NB4 (cell line): Measurements from ENCODE around the gene TNS1.

Experiments used
- MAX ChIP-seq: IDR thresholded peaks from 2 replicates; pipeline ENCODE4 v1.6.1; 2011; ENCODE audit warnings: low read depth, low read length
- TF ChIP-seq, protein P1 (sequence below): IDR thresholded peaks from one replicate; pipeline ENCODE4 v1.5.1; 2012; ENCODE audit warnings: low read depth, low read length

DNA sequence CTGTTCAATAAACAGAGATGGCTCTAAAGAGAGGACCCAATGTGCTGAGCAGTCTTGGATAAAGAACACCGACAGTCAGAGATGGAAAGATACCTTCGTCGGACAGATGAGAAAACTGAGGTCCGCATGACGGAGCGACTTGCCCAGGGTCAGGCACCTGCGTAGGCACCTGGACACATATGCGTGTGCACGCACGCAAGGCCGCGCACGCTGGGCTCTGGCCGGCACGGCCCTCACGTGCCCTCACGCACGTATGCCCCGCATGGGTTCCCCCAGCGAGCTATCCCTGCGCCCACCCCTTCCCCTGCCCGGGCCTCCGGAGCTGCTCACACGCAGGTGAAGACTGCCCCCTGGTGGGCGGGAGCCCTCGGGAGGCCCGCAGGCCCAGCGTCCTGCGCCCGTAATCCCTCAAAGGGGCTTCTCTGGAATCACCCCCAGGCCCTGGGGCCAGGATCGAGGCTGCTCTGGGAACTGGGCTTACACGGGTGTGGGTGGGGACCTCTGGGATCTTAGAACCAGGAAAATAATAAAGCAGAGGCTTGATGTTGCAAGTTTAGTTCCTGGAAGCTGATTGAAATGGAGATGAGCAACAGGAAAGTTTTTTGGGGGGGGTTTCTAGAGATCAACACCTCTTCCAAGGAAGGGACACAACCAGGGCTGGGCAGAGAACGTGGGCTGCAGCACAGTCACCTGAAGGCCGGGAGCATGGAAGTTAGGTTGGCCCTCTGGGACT is 246.3 kb downstream of the TNS1 start:
- TF ChIP-seq, protein P1, sequence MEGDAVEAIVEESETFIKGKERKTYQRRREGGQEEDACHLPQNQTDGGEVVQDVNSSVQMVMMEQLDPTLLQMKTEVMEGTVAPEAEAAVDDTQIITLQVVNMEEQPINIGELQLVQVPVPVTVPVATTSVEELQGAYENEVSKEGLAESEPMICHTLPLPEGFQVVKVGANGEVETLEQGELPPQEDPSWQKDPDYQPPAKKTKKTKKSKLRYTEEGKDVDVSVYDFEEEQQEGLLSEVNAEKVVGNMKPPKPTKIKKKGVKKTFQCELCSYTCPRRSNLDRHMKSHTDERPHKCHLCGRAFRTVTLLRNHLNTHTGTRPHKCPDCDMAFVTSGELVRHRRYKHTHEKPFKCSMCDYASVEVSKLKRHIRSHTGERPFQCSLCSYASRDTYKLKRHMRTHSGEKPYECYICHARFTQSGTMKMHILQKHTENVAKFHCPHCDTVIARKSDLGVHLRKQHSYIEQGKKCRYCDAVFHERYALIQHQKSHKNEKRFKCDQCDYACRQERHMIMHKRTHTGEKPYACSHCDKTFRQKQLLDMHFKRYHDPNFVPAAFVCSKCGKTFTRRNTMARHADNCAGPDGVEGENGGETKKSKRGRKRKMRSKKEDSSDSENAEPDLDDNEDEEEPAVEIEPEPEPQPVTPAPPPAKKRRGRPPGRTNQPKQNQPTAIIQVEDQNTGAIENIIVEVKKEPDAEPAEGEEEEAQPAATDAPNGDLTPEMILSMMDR: peak; percentile 92
- TF ChIP-seq MAX: no peak
